ENCODE measurements around the gene ZNF135.

ZNF135 gene

DNA sequence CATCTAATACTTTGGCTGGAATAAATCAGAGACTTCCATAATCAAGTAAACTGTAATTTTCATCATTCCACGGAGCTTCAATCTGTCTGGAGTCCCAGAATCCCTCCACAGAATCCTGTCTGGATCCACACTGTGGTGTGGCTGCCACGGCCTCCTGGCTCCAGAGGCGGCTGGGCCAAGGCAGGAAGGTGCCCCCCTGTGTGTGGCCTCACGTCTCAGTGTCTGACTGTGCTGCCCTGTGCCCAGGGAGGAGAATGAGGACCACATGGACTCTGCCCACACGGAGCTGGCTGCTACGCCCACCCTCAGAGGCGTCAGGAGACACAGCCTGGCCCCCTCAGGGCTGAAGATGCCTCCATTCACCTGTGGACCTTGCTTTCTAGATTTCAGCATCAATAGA, 12.2 kb upstream of the ZNF135 start:
- DNase-seq (ENCODE audit: low spot score): no peak

- no peak for DNase-seq (ENCODE audit: low spot score)
Measured at GRCh38 chr19:58047672-58048071, 11.4 kb upstream of the ZNF135 start.

- DNase-seq (ENCODE audit: low spot score): no peak
Measured at GRCh38 chr19:58052256-58052655, 6.8 kb upstream of the ZNF135 start.

DNA sequence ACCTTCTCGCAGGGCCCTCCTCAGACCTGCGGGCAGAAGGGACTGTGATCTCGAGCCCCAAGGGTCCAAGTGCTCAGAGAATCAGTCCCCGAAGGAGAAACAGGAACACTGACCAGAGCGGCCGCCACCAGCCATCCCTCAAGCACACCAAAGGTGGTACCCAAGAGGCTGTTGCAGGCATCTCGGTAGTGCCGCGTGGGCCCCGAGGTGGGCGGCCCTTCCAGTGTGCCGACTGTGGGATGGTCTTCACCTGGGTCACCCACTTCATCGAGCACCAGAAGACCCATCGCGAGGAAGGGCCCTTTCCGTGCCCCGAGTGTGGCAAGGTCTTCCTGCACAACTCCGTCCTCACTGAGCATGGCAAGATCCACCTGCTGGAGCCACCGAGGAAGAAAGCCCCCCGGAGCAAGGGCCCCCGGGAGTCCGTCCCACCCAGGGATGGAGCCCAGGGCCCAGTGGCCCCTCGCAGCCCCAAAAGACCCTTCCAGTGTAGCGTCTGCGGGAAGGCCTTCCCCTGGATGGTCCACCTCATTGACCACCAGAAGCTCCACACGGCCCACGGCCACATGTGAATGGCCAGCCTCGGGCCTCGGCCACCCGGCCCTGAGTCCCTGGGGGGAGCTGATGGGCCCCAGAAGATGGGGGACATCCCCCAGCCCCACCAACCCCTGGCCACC, 5.5 kb upstream of the ZNF135 start:
- no peak for DNase-seq (ENCODE audit: low spot score)

- DNase-seq (ENCODE audit: low spot score): no peak
Measured at GRCh38 chr19:58054901-58055874, 3.9 kb upstream of the ZNF135 start.

GRCh38 chr19:58056261-58056660, 2.8 kb upstream of the ZNF135 start:
- no peak for DNase-seq (ENCODE audit: low spot score)

DNA sequence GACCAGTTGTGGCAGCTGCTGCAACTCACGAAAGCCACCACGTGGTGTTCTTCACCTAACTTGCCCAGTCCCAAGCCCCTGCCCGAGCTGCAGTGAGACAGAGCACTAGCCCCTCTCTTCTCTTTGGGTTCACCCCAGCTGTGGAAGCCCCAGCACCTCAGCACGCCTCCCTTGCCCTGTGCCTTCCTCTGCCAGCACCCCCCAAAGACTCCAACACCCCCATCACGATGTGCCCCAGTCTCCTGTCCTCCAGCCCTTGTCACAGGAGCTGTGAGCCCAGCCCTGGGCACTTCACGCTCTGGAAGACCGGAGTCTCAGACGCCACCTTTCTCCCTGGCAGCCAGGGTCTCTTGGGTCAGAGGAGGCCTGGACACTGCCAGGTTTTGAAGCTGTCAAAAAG, 2.2 kb upstream of the ZNF135 start:
- no peak for DNase-seq (ENCODE audit: low spot score)

GRCh38 chr19:58058467-58058866, 615 bp upstream of the ZNF135 start:
- no peak for DNase-seq (ENCODE audit: low spot score)

GRCh38 chr19:58059671-58060078, 593 bp downstream of the ZNF135 start:
- DNase-seq (ENCODE audit: low spot score): no peak

- no peak for DNase-seq (ENCODE audit: low spot score)
Measured at GRCh38 chr19:58060231-58060630, 1.1 kb downstream of the ZNF135 start.

DNA sequence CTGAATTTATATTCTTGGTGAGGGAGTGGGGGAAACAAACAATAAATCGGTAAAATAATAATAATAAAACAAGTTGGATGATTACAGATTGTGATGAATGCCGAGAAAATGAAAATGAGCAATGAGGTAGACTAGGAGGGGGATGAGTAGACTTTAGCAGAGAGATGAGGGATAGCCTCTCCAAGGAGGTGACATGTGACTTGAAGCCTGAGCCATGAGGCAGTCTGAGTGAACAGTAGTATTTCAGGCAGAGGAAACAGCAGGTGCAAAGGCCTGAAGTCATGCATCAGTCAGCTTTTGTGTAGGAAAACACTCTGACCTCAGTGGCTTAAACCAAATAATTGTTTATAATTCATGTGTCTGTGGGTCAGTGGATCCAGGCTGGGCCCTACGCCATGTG, 4.6 kb downstream of the ZNF135 start:
- DNase-seq (ENCODE audit: low spot score): no peak

DNA sequence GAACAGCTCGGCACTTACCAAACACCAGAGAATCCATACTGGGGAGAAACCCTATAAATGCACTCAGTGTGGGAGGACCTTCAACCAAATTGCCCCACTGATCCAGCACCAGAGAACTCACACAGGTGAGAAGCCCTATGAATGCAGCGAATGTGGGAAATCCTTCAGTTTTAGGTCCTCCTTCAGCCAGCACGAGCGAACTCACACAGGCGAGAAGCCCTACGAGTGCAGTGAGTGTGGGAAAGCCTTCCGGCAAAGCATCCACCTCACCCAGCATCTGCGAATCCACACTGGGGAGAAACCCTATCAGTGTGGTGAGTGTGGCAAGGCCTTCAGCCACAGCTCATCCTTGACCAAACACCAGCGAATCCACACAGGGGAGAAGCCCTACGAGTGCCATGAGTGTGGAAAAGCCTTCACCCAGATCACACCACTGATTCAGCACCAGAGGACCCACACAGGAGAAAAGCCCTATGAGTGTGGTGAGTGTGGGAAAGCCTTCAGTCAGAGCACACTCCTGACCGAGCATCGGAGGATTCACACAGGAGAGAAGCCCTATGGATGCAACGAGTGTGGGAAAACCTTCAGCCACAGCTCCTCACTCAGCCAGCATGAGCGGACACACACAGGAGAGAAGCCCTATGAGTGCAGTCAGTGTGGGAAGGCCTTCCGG, 8.3 kb downstream of the ZNF135 start:
- DNase-seq (ENCODE audit: low spot score): no peak

DNA sequence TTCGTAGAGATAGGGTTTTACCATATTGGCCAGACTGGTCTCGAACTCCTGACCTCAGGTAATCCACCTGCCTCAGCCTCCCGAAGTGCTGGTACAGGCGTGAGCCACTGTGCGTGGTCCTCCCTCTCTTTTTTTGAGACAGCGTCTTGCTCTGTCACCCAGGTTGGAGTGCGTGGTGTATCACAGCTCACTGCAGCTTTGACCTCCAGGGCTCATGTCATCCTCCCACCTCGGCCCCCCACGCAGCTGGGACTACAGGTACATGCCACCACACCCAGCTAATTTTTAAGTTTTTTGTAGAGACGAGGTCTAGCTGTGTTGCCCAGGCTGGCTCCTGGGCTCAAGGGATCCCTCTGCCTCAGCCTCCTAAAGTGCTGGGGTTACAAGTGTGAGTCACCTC, 20.7 kb downstream of the ZNF135 start:
- DNase-seq (ENCODE audit: low spot score): no peak

DNA sequence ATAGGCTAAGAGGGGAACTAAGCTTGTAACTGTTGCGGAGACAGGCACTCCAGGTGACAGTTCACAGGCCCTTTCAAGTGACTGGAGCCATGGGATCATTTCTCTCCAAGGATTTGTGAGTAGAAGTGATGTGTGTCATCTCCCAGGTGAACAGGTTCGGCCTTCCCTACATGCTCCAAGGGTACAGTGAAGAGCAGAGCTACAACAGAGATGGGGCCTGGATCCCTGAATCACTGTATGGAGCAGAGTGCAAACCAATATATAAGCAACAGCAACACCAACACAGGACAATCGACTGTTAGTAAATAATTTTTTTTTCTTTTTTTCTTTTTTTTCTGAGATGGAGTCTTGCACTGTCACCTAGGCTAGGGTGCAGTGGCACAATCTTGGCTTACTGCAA, 23.9 kb downstream of the ZNF135 start:
- DNase-seq (ENCODE audit: low spot score): no peak

- DNase-seq (ENCODE audit: low spot score): no peak
Measured at GRCh38 chr19:58084596-58085347, 25.7 kb downstream of the ZNF135 start.

DNA sequence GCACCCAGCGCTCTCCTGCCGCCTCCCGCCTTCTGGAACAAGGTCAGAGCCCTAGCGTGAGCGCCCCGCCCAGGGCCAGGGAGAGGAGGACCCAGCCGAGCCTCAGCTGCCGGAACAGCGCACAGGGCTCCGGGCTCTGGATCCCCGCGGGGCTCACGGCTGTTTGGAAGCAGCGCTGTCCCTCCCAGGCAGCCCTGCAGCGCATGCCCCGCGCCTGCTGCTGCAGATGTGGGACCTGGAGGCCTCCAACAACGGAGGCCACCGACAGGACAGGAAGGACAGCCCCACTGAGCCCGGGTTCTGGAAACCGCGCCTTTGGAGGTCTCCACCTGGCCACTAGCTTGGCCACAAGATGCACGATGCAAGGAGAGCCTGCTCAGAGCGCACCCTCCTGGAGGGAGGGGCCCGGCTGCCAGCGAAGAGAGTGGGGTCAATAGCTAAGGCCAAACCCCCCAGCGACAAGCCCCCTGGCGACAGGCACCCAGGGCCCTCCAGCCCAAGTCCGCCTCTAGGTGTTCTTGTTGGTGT, 26.3 kb downstream of the ZNF135 start:
- DNase-seq (ENCODE audit: low spot score): no peak

- no peak for DNase-seq (ENCODE audit: low spot score)
Measured at GRCh38 chr19:58086825-58087710, 28.0 kb downstream of the ZNF135 start.

DNA sequence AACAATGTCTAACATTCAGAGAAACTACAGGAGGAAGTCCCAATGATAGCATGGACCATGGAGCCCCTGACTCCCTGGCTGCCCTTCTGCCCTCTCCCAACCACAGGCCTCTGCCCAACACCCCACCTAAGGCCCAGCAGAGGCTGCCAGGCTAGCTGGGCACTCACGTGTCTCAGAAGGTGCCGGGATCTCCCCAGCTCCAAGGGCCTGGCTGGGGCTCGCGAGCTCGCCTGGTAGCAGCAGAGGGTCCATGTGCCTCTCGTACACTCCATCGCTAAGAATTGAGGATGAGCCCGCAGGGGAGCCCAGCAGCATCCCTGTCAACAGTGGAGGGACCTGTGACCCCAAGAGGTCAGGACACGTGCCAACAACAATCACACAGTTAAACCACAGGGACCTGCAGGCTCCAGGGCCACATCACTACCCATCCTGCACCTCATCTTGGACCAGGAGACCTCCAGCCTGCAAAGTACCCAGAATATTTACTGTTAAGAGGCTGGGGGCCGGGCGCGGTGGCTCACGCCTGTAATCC, 29.5 kb downstream of the ZNF135 start:
- DNase-seq (ENCODE audit: low spot score): no peak

DNA sequence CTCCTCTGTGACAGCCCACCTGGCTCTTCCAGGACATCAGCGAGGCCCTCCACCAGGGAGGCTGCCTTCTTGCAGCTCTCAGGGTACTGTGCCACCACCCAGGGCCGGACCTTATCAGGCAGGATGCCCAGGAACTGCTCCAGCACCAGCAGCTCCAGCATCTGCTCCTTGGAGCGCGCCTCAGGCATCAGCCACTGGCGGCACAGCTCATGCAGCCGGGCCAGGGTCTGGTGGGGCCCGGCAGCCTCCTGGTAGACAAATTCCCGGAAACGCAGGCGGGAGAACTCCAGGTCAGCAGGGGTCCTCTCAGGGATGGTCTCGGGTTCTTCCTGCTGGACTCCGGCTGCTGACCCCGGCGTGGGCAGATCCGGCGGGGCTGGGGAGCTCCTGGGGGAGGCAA, 30.8 kb downstream of the ZNF135 start:
- no peak for DNase-seq (ENCODE audit: low spot score)

GRCh38 chr19:58091251-58091995, 32.3 kb downstream of the ZNF135 start:
- no peak for DNase-seq (ENCODE audit: low spot score)
